B cell (primary cell): ENCODE data around the gene MUC20.

Source experiments
- EZH2 ChIP-seq: IDR thresholded peaks from 2 replicates; pipeline ENCODE4 v1.6.1; 2012; ENCODE audit warnings: borderline replicate concordance, low read depth, mild to moderate bottlenecking, moderate library complexity, low read length; ENCODE audit not compliant: insufficient read depth, poor library complexity, severe bottlenecking
- TF ChIP-seq, protein P1 (sequence below): fragments of 200-600 bp; IDR thresholded peaks from one replicate; pipeline ENCODE4 v1.8.0; 2022; ENCODE audit warnings: antibody characterized with exemption, mild to moderate bottlenecking

- TF ChIP-seq, protein P1, sequence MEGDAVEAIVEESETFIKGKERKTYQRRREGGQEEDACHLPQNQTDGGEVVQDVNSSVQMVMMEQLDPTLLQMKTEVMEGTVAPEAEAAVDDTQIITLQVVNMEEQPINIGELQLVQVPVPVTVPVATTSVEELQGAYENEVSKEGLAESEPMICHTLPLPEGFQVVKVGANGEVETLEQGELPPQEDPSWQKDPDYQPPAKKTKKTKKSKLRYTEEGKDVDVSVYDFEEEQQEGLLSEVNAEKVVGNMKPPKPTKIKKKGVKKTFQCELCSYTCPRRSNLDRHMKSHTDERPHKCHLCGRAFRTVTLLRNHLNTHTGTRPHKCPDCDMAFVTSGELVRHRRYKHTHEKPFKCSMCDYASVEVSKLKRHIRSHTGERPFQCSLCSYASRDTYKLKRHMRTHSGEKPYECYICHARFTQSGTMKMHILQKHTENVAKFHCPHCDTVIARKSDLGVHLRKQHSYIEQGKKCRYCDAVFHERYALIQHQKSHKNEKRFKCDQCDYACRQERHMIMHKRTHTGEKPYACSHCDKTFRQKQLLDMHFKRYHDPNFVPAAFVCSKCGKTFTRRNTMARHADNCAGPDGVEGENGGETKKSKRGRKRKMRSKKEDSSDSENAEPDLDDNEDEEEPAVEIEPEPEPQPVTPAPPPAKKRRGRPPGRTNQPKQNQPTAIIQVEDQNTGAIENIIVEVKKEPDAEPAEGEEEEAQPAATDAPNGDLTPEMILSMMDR: no peak
- TF ChIP-seq EZH2: no peak
Observed at GRCh38 chr3:195700319-195700718, 20.5 kb upstream of the MUC20 start.
